Measurements from ENCODE around the gene HOXB5.

The HOXB5 gene

DNA sequence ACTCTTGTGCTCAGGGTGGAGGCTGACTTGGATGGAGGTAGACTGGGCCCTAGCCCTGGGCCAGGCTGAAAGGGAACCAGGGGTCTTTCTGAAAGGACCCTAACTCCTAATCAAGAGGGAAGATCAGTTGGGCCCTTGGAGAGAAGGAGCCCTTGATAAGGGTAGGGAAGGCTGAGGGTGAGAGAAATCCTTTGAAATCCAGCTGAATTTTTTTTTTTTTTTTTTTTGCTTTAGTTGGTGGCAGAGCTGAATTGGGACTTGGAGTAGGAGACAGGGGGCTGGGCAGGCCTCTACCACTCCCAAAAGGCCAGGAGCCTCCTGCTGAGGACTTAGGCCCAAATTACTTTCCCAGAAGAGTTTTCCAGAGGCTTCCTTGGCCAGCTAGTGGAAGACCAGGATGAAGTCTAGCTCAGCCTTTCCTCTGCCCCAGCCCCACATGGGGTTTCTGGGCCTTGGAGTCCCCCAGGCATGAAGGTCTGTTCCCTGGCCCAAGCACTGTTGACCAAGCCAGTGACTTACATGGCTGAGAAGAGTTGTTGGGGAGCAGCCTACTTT, 2.9 kb downstream of the HOXB5 start:
- DNase-seq (ENCODE audit: low read depth, low spot score) = no peak

GRCh38 chr17:48589831-48590606, 3.6 kb downstream of the HOXB5 start, which contains the start of gene HOXB3:
HOXB3 (minus strand) TSS chr17:48590241; CDS start chr17:48552474, 37,767 bp downstream.
- no peak for DNase-seq (ENCODE audit: low read depth, low spot score)

GRCh38 chr17:48589060-48589830, 4.3 kb downstream of the HOXB5 start:
- DNase-seq (ENCODE audit: low read depth, low spot score) = no peak

- no peak for DNase-seq (ENCODE audit: low read depth, low spot score)
Measured at GRCh38 chr17:48588528-48588927, 5.1 kb downstream of the HOXB5 start.

DNA sequence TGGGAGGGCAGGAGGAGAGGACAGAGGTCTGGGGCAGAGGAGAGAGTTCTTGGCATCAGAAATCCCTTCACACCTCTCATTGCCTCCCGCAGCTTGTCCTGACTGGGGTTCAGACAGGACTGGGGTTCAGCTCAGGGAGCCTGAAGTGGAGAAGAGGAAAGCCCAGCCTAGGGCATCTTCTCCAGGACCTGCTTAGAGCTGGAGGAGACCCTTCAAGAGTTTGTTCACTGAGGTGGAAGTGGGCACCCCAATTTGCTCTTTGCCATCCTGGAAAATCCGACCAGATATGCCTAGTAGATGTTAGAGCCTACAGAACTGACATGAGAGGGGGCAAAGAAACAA, 5.5 kb downstream of the HOXB5 start:
- DNase-seq (ENCODE audit: low read depth, low spot score) = no peak

DNA sequence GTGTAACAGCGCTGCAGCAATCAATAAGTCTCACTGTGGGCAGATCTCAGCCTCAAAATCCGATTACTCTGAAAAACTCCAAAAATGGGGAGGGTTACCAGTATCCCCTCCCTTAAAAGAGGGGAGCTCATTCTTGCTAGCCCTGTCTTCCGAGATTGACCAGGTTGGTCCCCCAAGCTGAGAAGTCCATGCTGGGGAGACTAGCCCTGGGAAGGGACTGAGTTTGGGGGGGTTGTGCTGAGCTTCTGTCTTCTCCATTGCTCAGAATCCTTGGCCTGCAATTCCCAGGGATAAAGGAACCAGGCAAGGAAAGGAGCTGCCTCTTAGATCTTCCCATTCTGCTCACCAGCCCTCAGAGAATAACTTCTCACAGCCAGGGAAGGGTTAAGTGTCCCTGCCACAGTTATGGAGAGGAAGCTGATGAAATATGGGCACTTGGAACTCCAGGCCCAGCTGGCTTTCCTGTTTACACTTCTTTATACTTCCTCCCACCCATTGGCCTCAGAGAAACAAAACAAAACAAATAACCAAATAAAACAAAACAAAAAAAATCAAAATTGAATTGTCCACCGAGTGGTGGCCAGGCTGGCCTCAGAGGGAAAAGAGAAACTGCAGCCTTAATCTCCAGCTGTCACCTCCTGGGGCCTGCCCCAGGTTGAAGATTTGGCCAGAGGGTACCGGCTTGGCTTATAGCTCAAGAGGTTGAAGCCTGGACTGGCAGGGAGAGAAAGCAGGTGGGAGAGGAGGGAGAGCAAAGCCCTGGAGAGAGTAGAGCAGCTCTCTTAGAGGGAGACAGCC, 6.1 kb downstream of the HOXB5 start:
- no peak for DNase-seq (ENCODE audit: low read depth, low spot score)

- DNase-seq (ENCODE audit: low read depth, low spot score) = no peak
Measured at GRCh38 chr17:48586355-48587258, 7.0 kb downstream of the HOXB5 start.

DNA sequence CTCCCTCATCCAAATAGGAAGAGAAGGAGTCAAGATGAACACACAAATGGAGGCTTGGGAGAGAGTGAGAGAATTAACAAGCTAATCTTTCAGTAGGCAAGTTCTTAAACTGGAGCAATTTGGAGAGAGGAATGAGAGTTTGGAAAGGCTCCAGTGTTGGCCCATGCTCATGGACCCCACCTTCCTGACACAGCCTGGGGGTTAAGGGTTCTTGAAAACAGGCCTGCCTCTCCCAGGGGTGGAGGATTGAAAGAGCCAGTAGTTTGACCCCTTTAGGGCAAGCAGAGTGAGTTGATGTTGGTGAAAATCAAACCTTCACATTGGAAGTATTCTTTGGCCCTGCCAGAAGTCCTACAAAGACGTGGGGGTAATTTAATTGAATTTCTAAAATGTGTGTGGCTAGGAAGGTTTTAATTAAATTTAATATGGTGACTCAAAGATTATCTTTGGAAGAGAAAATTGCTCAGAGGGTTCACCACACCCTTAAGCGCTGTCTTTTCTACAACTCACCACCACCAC, 9.3 kb downstream of the HOXB5 start:
- DNase-seq (ENCODE audit: low read depth, low spot score) = no peak

- no peak for DNase-seq (ENCODE audit: low read depth, low spot score)
Measured at GRCh38 chr17:48583708-48584222, 9.8 kb downstream of the HOXB5 start.

- no peak for DNase-seq (ENCODE audit: low read depth, low spot score)
Measured at GRCh38 chr17:48582750-48583069, 10.9 kb downstream of the HOXB5 start.

DNA sequence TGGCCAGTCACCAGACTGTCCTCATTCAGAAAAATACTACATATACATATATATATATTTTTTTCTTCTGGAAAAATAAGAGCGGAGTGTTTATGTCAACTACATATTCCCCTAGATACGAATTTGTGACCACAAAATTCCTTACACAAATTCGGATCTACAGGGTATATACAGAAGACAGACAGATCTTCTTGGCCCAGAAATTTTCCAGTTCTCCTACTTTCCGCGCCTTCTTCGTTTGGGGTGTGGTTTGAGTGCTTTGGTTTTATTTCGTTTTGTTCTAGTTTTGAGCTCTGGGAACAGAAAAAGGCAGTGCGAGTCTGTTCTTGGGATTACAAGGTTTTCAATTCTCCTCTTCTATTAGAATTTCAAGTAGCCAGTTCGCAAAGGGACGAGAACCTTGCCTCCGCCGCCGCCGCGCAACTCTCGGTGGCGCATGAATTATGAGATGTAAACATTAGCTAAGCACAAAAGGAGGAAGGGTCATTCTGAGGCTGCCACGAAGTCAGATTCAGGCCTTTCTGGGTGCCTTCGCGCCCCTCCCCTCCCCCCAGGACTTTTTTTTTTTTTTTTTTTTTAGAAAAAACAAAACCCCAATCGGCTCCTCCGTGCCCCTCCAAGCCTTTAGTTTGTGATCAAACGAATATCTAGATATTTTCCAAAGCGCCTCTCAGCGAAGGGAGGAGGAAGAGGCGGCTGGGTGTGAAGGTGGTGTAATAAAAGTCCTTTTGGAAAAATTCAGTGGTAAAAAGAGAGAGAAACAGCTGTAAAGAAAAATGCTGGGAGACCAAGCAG, 13.6 kb downstream of the HOXB5 start:
- no peak for DNase-seq (ENCODE audit: low read depth, low spot score)

GRCh38 chr17:48579471-48579759, 14.2 kb downstream of the HOXB5 start:
- DNase-seq (ENCODE audit: low read depth, low spot score) = no peak

DNA sequence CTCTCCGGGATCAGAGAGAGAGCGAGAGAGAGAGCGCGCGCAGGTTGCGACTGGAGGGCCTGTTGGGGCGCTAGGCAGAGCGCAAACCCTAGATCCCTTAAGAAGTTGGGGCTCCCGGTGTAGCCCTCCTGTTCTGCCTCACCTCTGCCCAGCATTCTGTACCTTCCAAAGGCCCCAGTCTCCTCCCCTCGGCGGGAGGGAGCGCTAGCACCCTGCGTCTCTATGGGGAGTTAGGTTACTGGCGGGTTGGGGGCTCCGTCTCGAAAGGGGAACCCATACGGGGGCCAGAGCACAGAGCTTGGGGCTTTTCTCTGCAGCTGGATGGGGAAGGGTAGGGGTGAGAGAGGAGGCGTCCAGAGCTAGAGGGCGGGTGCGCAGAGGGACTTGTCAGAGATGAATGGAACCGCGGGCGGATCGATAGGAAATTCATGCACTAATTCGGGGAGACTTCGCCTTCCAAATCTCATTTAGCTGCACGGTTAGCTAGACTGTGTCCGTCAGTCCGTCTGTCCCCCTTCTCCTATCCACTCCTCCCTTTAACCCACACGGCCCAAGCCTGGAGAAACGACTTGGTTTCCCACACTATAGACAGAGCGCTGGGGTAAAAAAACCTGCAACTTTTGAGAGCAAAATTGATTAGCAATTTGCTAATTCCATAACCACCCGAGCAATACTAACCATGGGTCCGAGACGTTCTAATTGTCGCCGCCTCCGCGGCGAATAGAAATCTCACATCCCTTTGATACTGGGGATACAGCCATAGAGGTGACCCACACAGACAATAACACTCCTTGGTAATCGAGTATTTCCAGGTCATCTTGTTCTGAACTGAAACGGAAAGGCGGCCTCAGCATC, 14.7 kb downstream of the HOXB5 start:
- DNase-seq (ENCODE audit: low read depth, low spot score) = no peak

GRCh38 chr17:48577946-48578615, 15.5 kb downstream of the HOXB5 start, which contains the start of gene HOXB4:
HOXB4 (minus strand) TSS chr17:48578350; CDS start chr17:48578319, 31 bp downstream.
- DNase-seq (ENCODE audit: low read depth, low spot score) = no peak

DNA sequence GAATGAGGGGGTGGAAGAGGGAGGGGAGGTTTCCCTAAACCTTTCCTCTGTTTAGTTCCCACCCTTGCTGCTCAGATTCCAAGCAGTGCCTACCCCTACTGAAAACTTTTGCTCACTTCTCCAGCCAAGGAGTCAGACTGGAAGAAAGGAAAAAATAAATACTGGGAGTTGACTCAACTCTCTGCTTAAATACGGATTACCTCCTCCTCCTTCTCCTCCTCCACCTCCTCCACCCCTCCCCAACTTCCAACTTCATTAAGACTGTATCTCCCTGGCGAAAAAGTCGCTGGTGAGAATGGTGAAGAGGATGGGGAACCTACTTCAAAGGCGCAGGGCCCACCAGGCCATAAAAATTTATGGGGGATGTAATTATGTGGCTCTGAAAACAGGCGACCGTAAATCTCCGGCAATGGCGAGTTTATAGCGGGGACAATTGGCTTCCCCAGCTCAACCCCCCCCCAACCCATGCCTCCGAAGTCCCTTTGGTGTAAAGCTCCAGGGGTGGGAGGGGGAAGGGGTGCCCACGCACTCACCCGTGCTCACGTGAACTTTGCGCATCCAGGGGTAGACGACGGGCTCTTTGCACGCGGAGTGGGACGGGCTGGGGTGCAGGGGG, 16.1 kb downstream of the HOXB5 start:
- DNase-seq (ENCODE audit: low read depth, low spot score) = no peak

DNA sequence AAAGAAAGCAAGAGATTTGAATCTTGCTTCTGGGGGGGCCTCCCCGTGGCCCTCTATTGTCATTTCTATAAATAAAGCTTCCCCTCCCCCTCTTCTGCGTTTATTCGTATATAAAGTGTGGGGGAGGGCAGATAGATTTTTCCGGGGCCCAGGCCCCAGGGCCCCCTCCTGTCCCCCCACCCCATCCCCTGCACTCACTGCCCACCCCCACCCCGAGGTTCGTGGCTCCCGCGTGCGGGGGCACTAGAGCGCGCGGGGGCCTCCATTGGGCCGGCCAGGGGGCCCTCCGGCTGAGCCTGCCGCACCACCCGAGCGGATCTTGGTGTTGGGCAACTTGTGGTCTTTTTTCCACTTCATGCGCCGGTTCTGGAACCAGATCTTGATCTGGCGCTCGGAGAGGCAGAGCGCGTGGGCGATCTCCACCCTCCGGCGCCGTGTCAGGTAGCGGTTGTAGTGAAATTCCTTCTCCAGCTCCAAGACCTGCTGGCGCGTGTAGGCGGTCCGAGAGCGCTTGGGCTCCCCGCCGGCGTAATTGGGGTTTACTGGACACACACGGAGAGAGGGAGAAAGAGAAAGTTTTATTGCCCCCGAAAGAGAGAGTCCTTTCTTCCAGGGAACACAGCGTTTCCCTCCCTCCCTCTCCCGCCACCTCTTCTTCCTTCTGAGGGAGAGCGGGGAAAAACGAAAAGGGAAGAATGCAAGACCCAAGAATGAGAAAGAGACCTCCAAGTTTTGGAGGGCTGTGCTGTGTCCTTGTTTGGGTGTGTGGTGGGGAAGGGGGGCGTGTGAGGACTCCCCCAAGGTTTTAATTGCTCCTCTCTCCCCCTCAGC, 16.9 kb downstream of the HOXB5 start:
- DNase-seq (ENCODE audit: low read depth, low spot score) = no peak

Data from iPS DF 19.7 (cell line).